Ovary (tissue), 9 donors: ENCODE measurements around the gene HYKK. TPM values are rescaled to one million over a fixed set of nuclear protein-coding genes. Genes with fewer than 3 reads are reported as not detected.

Source experiments
- DNase-seq, 5 donors: peaks; one replicate each; pipeline ENCODE4 v3.0.0-alpha.2; 2019 to 2020
- H3K27ac ChIP-seq, 2 donors: fragments of 200-600 bp; one replicate each; pipeline versions ENCODE4 v1.5.1 to v1.8.0; 2019 to 2022
- H3K27me3 ChIP-seq: fragments of 200-600 bp; one replicate; pipeline ENCODE4 v1.8.0; 2022
- H3K36me3 ChIP-seq: fragments of 200-600 bp; sonication (generic); one replicate; pipeline ENCODE4 v1.5.1; 2019
- H3K4me1 ChIP-seq: one replicate; pipeline ENCODE4 v1.8.1; 2013; ENCODE audit warnings: mild to moderate bottlenecking, moderate library complexity; ENCODE audit not compliant: insufficient read depth
- H3K4me3 ChIP-seq: fragments of 200-600 bp; sonication (generic); one replicate; pipeline ENCODE4 v1.5.1; 2017
- H3K9me3 ChIP-seq, 2 donors: fragments of 200-600 bp in 1 of 2; sonication (generic) in 1 of 2; one replicate each; pipeline versions ENCODE4 v1.5.1 to v1.8.1; 2013 to 2019; ENCODE audit warnings: mild to moderate bottlenecking in 1 of 2, moderate library complexity in 1 of 2
- EP300 ChIP-seq: sonication (generic); formaldehyde crosslinking; IDR thresholded peaks from one replicate; pipeline ENCODE4 v1.6.1; 2017; ENCODE audit warnings: antibody characterized with exemption
- POLR2A ChIP-seq: fragments of 450-650 bp; IDR thresholded peaks from one replicate; pipeline ENCODE4 v1.6.1; 2017; ENCODE audit warnings: antibody characterized with exemption, mild to moderate bottlenecking, moderate library complexity
- WGBS, 3 donors: extraction: QIAGEN DNeasy Blood & Tissue Kit in 1 of 3; methylation state at CpG; one replicate each; pipeline versions ENCODE4 v1.1.5 to v1.1.7; 2013 to 2017; 5-methylcytosine and 5-hydroxymethylcytosine counted together
- intact Hi-C, 4 donors: fragments of 100-400 bp; cut with DNase I; formaldehyde crosslinking; loops; one replicate each; pipeline versions ENCODE4 v1.11.0 to v1.15.1; 2022 to 2023
- polyA plus RNA-seq, 2 donors: library from polyadenylated mRNA; stranded (reverse); fragments of 200-250 nt in 1 of 2; fragments of 350-450 nt in 1 of 2; fragmentation: Illumina TruSeq in 1 of 2; extraction: RNeasy Lipid Tissue Mini Kit (QIAGEN cat#74804) in 1 of 2; gene quantifications; one replicate each; pipeline ENCODE4 v1.2.3, GENCODE V29; 2013 to 2014
- total RNA-seq, 7 donors: library from RNA; depleted of rRNA in 2 of 7; stranded (reverse); fragments of >200 nt in 2 of 7; fragmentation: NEBNext Ultra II Directional in 3 of 7; extraction: Animal tissue kit (Norgen Biotek cat#: 25700) in 3 of 7; gene quantifications; one replicate each; pipeline versions ENCODE4 v1.1.0 to v1.2.4, GENCODE V29; 2016 to 2023
- TF ChIP-seq, protein P1 (sequence below), 3 donors: fragments of 450-650 bp in 2 of 3; fragments of 200-600 bp in 1 of 3; IDR thresholded peaks; one replicate each; pipeline versions ENCODE4 v1.5.1 to v1.8.0; 2016 to 2022; ENCODE audit warnings: antibody characterized with exemption in 3 of 3, mild to moderate bottlenecking in 1 of 3
- donor health status: DM: no; HTN: no; CAD: no; lungs with moderate emphysema.
- donor health status: DM: no; HTN: no; CAD: no.
- donor health status: Bipolar disorder and iron deficiency.
- donor health status: DM: yes; HTN: yes; CAD: no.
- donor health status: DM: no; HTN: no; CAD: no.
- donor health status: DM: yes; HTN: yes; CAD: no.

HYKK gene
- total and polyA plus RNA-seq, 9 donors, result 4.0 to 10.8 (median 8.7) TPM

DNA sequence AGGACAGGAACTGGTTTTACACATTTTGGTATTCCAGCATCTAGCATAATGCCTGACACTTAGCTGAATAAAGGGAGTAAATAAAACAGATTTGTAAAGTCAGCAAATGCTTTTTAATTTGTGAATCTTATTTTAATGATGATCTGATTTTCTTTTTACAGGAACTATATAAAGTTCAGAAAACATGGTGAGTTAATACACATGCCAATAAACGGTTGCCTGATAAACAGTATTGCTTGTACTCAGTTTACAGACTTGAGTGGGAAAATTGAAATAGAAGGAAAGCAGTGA, 34.3 kb downstream of the HYKK start:
- peaks cover 2% of the 10 kb centered on the region for H3K4me1 ChIP-seq
- DNase-seq, result no peak
- peak overlapping the region; percentile 90 for H3K4me3 ChIP-seq
- WGBS, 3 donors, result 5 to 23% (median 19%) methylated on average over 1 of the region's 1 CpG
- TF ChIP-seq POLR2A (no peak), EP300 (no peak)
- TF ChIP-seq, protein P1, sequence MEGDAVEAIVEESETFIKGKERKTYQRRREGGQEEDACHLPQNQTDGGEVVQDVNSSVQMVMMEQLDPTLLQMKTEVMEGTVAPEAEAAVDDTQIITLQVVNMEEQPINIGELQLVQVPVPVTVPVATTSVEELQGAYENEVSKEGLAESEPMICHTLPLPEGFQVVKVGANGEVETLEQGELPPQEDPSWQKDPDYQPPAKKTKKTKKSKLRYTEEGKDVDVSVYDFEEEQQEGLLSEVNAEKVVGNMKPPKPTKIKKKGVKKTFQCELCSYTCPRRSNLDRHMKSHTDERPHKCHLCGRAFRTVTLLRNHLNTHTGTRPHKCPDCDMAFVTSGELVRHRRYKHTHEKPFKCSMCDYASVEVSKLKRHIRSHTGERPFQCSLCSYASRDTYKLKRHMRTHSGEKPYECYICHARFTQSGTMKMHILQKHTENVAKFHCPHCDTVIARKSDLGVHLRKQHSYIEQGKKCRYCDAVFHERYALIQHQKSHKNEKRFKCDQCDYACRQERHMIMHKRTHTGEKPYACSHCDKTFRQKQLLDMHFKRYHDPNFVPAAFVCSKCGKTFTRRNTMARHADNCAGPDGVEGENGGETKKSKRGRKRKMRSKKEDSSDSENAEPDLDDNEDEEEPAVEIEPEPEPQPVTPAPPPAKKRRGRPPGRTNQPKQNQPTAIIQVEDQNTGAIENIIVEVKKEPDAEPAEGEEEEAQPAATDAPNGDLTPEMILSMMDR (IDR thresholded peaks at IDR 0.05), result no peak
- intact Hi-C loops, result no loop called here
- H3K27ac ChIP-seq, result no peak overlapping the region
- no peaks in the 10 kb centered on the region for H3K36me3 ChIP-seq
- H3K9me3 ChIP-seq, result no peaks in the 10 kb centered on the region
- no peaks in the 10 kb centered on the region for H3K27me3 ChIP-seq

DNA sequence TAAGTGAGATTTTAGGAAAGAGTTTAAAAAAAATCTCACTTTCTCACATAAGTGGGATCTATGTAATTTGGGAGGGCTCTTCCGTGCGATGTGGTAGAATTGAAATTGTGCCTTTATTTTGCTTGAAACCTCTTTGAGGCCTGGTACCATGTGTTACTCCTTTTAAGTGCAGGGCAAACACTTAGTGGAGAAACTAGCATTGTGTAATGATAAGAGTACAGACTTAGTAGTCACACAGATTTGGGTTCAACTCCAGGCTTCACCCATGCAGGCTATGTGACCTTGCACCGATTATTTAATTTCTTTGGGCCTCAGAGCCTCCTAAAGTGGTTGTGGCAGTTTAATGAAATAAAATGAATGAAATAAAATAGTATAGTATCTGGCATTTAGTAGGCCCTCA, 35.3 kb downstream of the HYKK start:
- intact Hi-C loops, result no loop called here
- Histone ChIP-seq H3K27ac (no peak overlapping the region), H3K36me3 (no peaks in the 10 kb centered on the region), H3K4me3 (no peak overlapping the region), H3K9me3 (no peaks in the 10 kb centered on the region), H3K4me1 (peaks cover 2% of the 10 kb centered on the region), H3K27me3 (no peaks in the 10 kb centered on the region)
- DNase-seq, result no peak
- TF ChIP-seq, protein P1 (IDR thresholded peaks at IDR 0.05), result no peak
- no peak for TF ChIP-seq POLR2A
- no peak for TF ChIP-seq EP300
- WGBS, 3 donors, result 91 to 96% (median 93%) methylated on average over 3 of the region's 3 CpGs

DNA sequence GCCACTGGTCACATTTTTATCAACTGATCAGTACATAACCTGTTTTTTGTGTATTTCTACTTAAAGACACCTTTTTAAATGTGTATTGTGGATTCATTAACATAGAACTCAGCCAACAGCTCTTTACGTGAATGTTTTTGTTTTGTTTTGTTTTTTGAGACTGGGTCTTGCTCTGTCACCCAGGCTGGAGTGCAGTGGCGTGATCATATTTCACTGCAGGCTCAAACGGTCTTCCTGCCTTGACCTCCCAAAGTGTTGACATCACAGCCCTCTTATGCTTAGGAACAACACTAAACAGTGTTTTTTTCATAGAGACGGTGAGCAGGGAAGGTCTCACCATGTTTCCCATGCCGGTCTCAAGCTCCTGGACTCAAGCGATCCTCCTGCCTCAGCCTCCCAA, 42.8 kb downstream of the HYKK start:
- no peak for DNase-seq
- 62 to 71% (median 65%) methylated on average over 6 of the region's 6 CpGs for WGBS, 3 donors
- intact Hi-C loops, result no loop called here
- no peak overlapping the region for H3K27ac ChIP-seq
- no peak overlapping the region for H3K4me3 ChIP-seq
- no peaks in the 10 kb centered on the region for H3K36me3 ChIP-seq
- TF ChIP-seq POLR2A, result no peak
- no peak for TF ChIP-seq EP300
- TF ChIP-seq, protein P1 (IDR thresholded peaks at IDR 0.05), result no peak
- no peaks in the 10 kb centered on the region for H3K9me3 ChIP-seq
- no peaks in the 10 kb centered on the region for H3K4me1 ChIP-seq
- H3K27me3 ChIP-seq, result no peaks in the 10 kb centered on the region

DNA sequence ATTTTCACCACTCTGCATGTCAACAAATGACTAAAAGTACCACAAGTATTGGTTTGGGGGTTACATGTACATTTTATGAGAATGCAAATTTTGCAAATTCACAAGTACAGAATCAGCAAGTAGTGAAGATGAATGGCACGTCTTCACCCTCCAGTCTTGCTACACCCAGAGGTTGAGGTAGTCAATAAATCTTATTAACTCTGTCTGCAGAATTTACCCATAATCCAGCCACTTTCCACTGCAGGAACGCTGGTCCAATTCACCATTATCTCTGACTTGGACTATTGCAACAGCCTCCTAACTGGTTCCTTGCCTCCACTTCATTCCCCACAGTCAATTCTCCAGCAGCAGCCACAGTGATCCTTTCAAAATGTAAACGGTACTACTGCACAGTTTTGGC, 43.4 kb downstream of the HYKK start:
- Histone ChIP-seq H3K4me3 (no peak overlapping the region), H3K36me3 (no peaks in the 10 kb centered on the region), H3K27ac (no peak overlapping the region), H3K9me3 (no peaks in the 10 kb centered on the region), H3K4me1 (no peaks in the 10 kb centered on the region), H3K27me3 (no peaks in the 10 kb centered on the region)
- DNase-seq, result no peak
- intact Hi-C loops, result no loop called here
- 61 to 62% (median 62%) methylated on average over 3 of the region's 3 CpGs for WGBS, 3 donors
- TF ChIP-seq, protein P1 (IDR thresholded peaks at IDR 0.05), result no peak
- TF ChIP-seq EP300 (no peak), POLR2A (no peak)

DNA sequence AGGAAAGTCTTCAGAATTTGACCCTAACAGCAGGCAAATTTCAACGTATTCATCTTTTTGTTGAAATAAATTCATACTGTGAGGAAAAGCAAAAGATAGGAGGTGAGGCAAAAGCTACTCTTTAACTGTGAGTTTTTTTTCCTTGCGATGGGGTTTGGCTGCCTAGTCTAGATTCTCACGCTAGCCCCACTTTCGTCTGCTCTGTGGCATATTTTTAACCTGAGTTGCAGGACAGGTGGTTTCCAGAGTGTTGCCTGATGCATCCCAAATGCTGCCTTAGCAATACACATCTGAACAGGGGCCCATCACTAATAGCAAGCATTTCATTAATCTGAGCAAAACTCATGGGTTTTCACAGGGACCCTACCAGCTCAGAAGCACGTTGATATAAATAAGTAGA, 44.5 kb downstream of the HYKK start:
- no peaks in the 10 kb centered on the region for H3K4me1 ChIP-seq
- intact Hi-C loops, result no loop called here
- TF ChIP-seq, protein P1 (IDR thresholded peaks at IDR 0.05), result no peak
- no peak for TF ChIP-seq POLR2A
- no peak for TF ChIP-seq EP300
- no peaks in the 10 kb centered on the region for H3K27me3 ChIP-seq
- 43 to 68% (median 49%) methylated on average over 5 of the region's 5 CpGs for WGBS, 3 donors
- no peaks in the 10 kb centered on the region for H3K9me3 ChIP-seq
- DNase-seq, result no peak
- H3K36me3 ChIP-seq, result no peaks in the 10 kb centered on the region
- H3K27ac ChIP-seq, result no peak overlapping the region
- no peak overlapping the region for H3K4me3 ChIP-seq
